HCT116 (cell line): ENCODE results near the gene RBBP8.

Experiments
- CTCF ChIP-seq, 3 experiments: fragments of 200-600 bp in 1 of 3; sonication (generic) in 1 of 3; IDR thresholded peaks in 2 of 3; conservative IDR thresholded peaks in 1 of 3; 2 replicates each; pipeline ENCODE4 v1.5.1; 2012 to 2017; ENCODE audit warnings: low read depth in 2 of 3, low read length in 2 of 3, antibody characterized with exemption in 1 of 3, borderline replicate concordance in 1 of 3, control low read depth in 1 of 3, mild to moderate bottlenecking in 1 of 3, mixed read lengths in 1 of 3, mixed run types in 1 of 3, moderate library complexity in 1 of 3; ENCODE audit not compliant: insufficient read depth in 1 of 3
- EZH2 ChIP-seq: fragments of 200-600 bp; sonication (generic); IDR thresholded peaks from 2 replicates; pipeline ENCODE4 v1.6.1; 2017; ENCODE audit warnings: antibody characterized with exemption, mixed run types
- EZH2phosphoT487 ChIP-seq: fragments of 200-600 bp; IDR thresholded peaks from 2 replicates; pipeline ENCODE4 v1.6.1; 2018; ENCODE audit warnings: antibody characterized with exemption, borderline replicate concordance
- JUND ChIP-seq: IDR thresholded peaks from 2 replicates; pipeline ENCODE4 v1.6.1; 2012
- POLR2A ChIP-seq: IDR thresholded peaks from 2 replicates; pipeline ENCODE4 v1.7.0; 2011; ENCODE audit warnings: borderline replicate concordance; ENCODE audit not compliant: insufficient read depth, insufficient read length; ENCODE audit errors: extremely low read depth
- POLR2AphosphoS5 ChIP-seq: IDR thresholded peaks from 2 replicates; pipeline ENCODE4 v1.6.1; 2011; ENCODE audit warnings: mild to moderate bottlenecking, low read depth, low read length, moderate library complexity
- RAD21 ChIP-seq: IDR thresholded peaks from 2 replicates; pipeline ENCODE4 v1.6.1; 2012; ENCODE audit warnings: low read depth, mild to moderate bottlenecking
- REST ChIP-seq: IDR thresholded peaks from 2 replicates; pipeline ENCODE4 v1.6.1; 2012; ENCODE audit warnings: low read depth
- SP1 ChIP-seq: IDR thresholded peaks from 2 replicates; pipeline ENCODE4 v1.6.1; 2012; ENCODE audit warnings: low read depth
- SRF ChIP-seq: IDR thresholded peaks from 2 replicates; pipeline ENCODE4 v1.6.1; 2012; ENCODE audit warnings: low read depth

GRCh38 chr18:22987547-22988189 is 54.5 kb downstream of the RBBP8 start:
- TF ChIP-seq CTCF (IDR thresholded peaks at IDR 0.05 in 2 of 3, conservative IDR thresholded peaks at IDR 0.05 in 1 of 3; ENCODE audit: borderline replicate concordance in 1 of 3, insufficient read depth in 1 of 3, low read depth in 2 of 3, low read length in 2 of 3) (no peak), JUND (no peak), SP1 (no peak), EZH2phosphoT487 (no peak), REST (no peak), RAD21 (no peak), SRF (no peak), POLR2AphosphoS5 (no peak), POLR2A (no peak), EZH2 (no peak)
